A549 (cell line): ENCODE data around the gene URB2. TPM values are rescaled to one million over a fixed set of nuclear protein-coding genes. Genes with fewer than 3 reads are reported as not detected.

Source experiments
- ATAC-seq, 2 experiments: fragments of 200-7000 bp in 1 of 2; fragments of >200 bp in 1 of 2; cut with Nextera tagmentation in 1 of 2; cut with Tn5 transposase in 1 of 2; 3 replicates each; pipeline versions ENCODE4 v1.8.0 to v1.9.1; 2018 to 2020; ENCODE audit warnings: mild to moderate bottlenecking in 1 of 2, moderate library complexity in 1 of 2
- CTCF ChIA-PET: fragments of 300-600 bp; sonication (Branson Sonifier 250); formaldehyde crosslinking; extraction: SDS; loops from one replicate; lab custom pipeline; 2021; ENCODE audit warnings: antibody characterized with exemption, inconsistent platforms; lab: Yijun Ruan, JAX
- POLR2A ChIA-PET: fragments of 350-600 bp; formaldehyde crosslinking; extraction: SDS; loops from one replicate; lab custom pipeline; 2021; ENCODE audit warnings: antibody characterized with exemption, inconsistent platforms; lab: Yijun Ruan, JAX
- DNase-seq, 2 experiments: peaks; one replicate each; pipeline versions ENCODE4 v3.0.0 to v3.0.0-alpha.2; 2011 to 2016; ENCODE audit warnings: low read depth in 1 of 2, low spot score in 1 of 2
- FAIRE-seq: peaks from 2 replicates; lab custom pipeline; 2011; peaks lifted over from hg19 to GRCh38; lab: Jason Lieb, UNC
- H3K27ac ChIP-seq, 2 experiments: fragments of >200 bp; sonication (Bioruptor Twin); formaldehyde crosslinking; 3 replicates each; pipeline ENCODE4 v1.5.1; 2016 to 2017
- H3K4me1 ChIP-seq: fragments of >200 bp; sonication (Bioruptor Twin); formaldehyde crosslinking; 3 replicates; pipeline ENCODE4 v1.6.1; 2016
- H3K4me2 ChIP-seq: fragments of >200 bp; sonication (Bioruptor Twin); formaldehyde crosslinking; 3 replicates; pipeline ENCODE4 v1.6.1; 2016
- H3K4me3 ChIP-seq: fragments of >200 bp; sonication (Bioruptor Twin); formaldehyde crosslinking; 3 replicates; pipeline ENCODE4 v1.5.1; 2016
- H3K9me3 ChIP-seq: fragments of >200 bp; sonication (Bioruptor Twin); formaldehyde crosslinking; 3 replicates; pipeline ENCODE4 v1.6.1; 2016
- CBX8 ChIP-seq: fragments of 200-600 bp; sonication (generic); IDR thresholded peaks from 2 replicates; pipeline ENCODE4 v1.6.1; 2016
- CEBPB ChIP-seq, 2 experiments: fragments of >200 bp in 1 of 2; sonication (Bioruptor Twin) in 1 of 2; formaldehyde crosslinking in 1 of 2; IDR thresholded peaks; 2 replicates each; pipeline ENCODE4 v1.6.1; 2012 to 2016
- CHD2 ChIP-seq: fragments of 150-350 bp; IDR thresholded peaks from 2 replicates; pipeline ENCODE4 v1.6.1; 2014; ENCODE audit warnings: low read length; ENCODE audit not compliant: partially characterized antibody
- CHD4 ChIP-seq: fragments of 200-600 bp; sonication (generic); IDR thresholded peaks from 2 replicates; pipeline ENCODE4 v1.6.1; 2016; ENCODE audit warnings: antibody characterized with exemption, mild to moderate bottlenecking, borderline replicate concordance
- EHF ChIP-seq: fragments of 250-450 bp; sonication (Bioruptor Pico); IDR thresholded peaks from 2 replicates; pipeline ENCODE4 v1.5.0; 2020; ENCODE audit warnings: mild to moderate bottlenecking
- EHMT2 ChIP-seq: fragments of 200-600 bp; sonication (generic); IDR thresholded peaks from 2 replicates; pipeline ENCODE4 v1.6.1; 2016; ENCODE audit warnings: antibody characterized with exemption, low read depth, mild to moderate bottlenecking, moderate library complexity
- GATA3 ChIP-seq: IDR thresholded peaks from 2 replicates; pipeline ENCODE4 v1.6.1; 2012; ENCODE audit warnings: borderline replicate concordance
- JUNB ChIP-seq: fragments of >200 bp; sonication (Bioruptor Twin); formaldehyde crosslinking; IDR thresholded peaks from 2 replicates; pipeline ENCODE4 v1.6.1; 2016
- MAFK ChIP-seq: fragments of 450-650 bp; IDR thresholded peaks from 2 replicates; pipeline ENCODE4 v1.6.1; 2014; ENCODE audit not compliant: partially characterized antibody
- MAX ChIP-seq: IDR thresholded peaks from 2 replicates; pipeline ENCODE4 v1.6.1; 2012
- MYC ChIP-seq: IDR thresholded peaks from 2 replicates; pipeline ENCODE4 v1.6.1; 2012; ENCODE audit warnings: mild to moderate bottlenecking, inconsistent platforms, low read length, improper control_type of control experiment, borderline replicate concordance
- POLR2AphosphoS2 ChIP-seq: conservative IDR thresholded peaks from 2 replicates; pipeline ENCODE4 v1.6.1; 2012; ENCODE audit warnings: low read length, improper control_type of control experiment, inconsistent platforms
- RARB ChIP-seq: fragments of 250-450 bp; sonication (Bioruptor Pico); IDR thresholded peaks from 2 replicates; pipeline ENCODE4 v1.8.0; 2021; ENCODE audit warnings: mild to moderate bottlenecking, moderate library complexity
- RNF2 ChIP-seq: fragments of 200-600 bp; sonication (generic); IDR thresholded peaks from 2 replicates; pipeline ENCODE4 v1.6.1; 2016; ENCODE audit warnings: low read depth, mild to moderate bottlenecking, antibody characterized with exemption, moderate library complexity, borderline replicate concordance
- SREBF2 ChIP-seq: fragments of 450-650 bp; IDR thresholded peaks from 2 replicates; pipeline ENCODE4 v1.6.1; 2014; ENCODE audit warnings: mild to moderate bottlenecking, moderate library complexity
- TP53 ChIP-seq: fragments of 250-450 bp; sonication (Bioruptor Pico); IDR thresholded peaks from 2 replicates; pipeline ENCODE4 v1.5.0; 2021; ENCODE audit warnings: mild to moderate bottlenecking, moderate library complexity
- ZNF302 ChIP-seq: fragments of 250-450 bp; sonication (Bioruptor Pico); IDR thresholded peaks from 2 replicates; pipeline ENCODE4 v1.9.0; 2021; ENCODE audit warnings: inconsistent platforms, mild to moderate bottlenecking, moderate library complexity
- WGBS: methylation state at CpG from one replicate; pipeline ENCODE4 v1.1.6; 2017; ENCODE audit errors: missing lambda C conversion rate; 5-methylcytosine and 5-hydroxymethylcytosine counted together
- polyA plus RNA-seq, 4 experiments: library from polyadenylated mRNA; depleted of rRNA in 3 of 4; stranded (reverse); fragments of >200 nt; fragmentation: RNase III in 1 of 4; extraction: RNeasy Plus Mini Kit Qiagen cat#74134 plus additional on column Dnase treatment in 1 of 4; gene quantifications; 2 replicates in 3 of 4; 3 replicates in 1 of 4; pipeline ENCODE4 v1.2.3, GENCODE V29; 2011 to 2017
- TF ChIP-seq, protein P1 (sequence below): fragments of 250-450 bp; sonication (Bioruptor Pico); IDR thresholded peaks from 2 replicates; pipeline ENCODE4 v1.5.0; 2020; ENCODE audit warnings: low read depth, mild to moderate bottlenecking, moderate library complexity
- TF ChIP-seq, protein P2 (sequence below): IDR thresholded peaks from 2 replicates; pipeline ENCODE4 v1.6.1; 2012
- TF ChIP-seq, protein P3 (sequence below): fragments of >200 bp; sonication (Bioruptor Twin); formaldehyde crosslinking; IDR thresholded peaks from 2 replicates; pipeline ENCODE4 v1.6.1; 2016
- TF ChIP-seq, protein P4 (sequence below): fragments of 200-600 bp; sonication (generic); IDR thresholded peaks from 2 replicates; pipeline ENCODE4 v1.6.1; 2016; ENCODE audit warnings: antibody characterized with exemption, mild to moderate bottlenecking, moderate library complexity

Gene URB2
- polyA plus RNA-seq, 2 of the 4 experiments (the other 2 are of a cell fraction), result 13.7 to 15.7 TPM

DNA sequence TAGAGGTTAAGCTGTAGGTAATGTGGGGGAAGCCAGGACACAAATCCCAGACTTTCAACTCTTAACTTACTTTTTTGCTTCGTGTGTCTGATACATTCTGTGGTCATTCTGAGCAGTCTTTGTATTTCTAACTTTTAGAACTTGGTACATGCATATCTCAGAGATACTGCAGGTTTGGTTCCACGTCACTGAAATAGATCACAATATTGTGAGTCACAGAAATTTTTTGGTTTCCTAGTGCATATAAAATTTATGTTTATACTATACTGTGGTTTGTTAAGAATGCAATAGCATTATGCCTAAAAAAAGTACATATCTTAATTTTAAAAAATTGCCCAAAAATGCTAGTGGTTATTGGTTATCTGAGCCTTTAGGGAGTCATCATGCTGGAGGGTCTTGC is 3.2 kb downstream of the URB2 start:
- Histone ChIP-seq H3K9me3 (no peaks in the 10 kb centered on the region), H3K4me1 (peaks cover 12% of the 10 kb centered on the region), H3K4me3 (no peak overlapping the region), H3K27ac (no peak overlapping the region), H3K4me2 (no peak overlapping the region)
- CTCF ChIA-PET, result no interaction called here
- WGBS, result 91% methylated on average over 2 of the region's 2 CpGs
- DNase-seq, result no peak
- no peak for TF ChIP-seq MAX
- no peak for TF ChIP-seq CHD2
- no peak for TF ChIP-seq TP53
- TF ChIP-seq, protein P1, sequence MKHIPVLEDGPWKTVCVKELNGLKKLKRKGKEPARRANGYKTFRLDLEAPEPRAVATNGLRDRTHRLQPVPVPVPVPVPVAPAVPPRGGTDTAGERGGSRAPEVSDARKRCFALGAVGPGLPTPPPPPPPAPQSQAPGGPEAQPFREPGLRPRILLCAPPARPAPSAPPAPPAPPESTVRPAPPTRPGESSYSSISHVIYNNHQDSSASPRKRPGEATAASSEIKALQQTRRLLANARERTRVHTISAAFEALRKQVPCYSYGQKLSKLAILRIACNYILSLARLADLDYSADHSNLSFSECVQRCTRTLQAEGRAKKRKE, result no peak
- TF ChIP-seq, protein P2, sequence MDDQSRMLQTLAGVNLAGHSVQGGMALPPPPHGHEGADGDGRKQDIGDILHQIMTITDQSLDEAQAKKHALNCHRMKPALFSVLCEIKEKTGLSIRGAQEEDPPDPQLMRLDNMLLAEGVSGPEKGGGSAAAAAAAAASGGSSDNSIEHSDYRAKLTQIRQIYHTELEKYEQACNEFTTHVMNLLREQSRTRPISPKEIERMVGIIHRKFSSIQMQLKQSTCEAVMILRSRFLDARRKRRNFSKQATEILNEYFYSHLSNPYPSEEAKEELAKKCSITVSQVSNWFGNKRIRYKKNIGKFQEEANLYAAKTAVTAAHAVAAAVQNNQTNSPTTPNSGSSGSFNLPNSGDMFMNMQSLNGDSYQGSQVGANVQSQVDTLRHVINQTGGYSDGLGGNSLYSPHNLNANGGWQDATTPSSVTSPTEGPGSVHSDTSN, result no peak
- TF ChIP-seq JUNB, result no peak
- TF ChIP-seq MAFK, result no peak
- TF ChIP-seq EHF, result no peak
- no peak for TF ChIP-seq CBX8
- TF ChIP-seq ZNF302, result no peak
- TF ChIP-seq SREBF2, result no peak
- no peak for TF ChIP-seq MYC
- TF ChIP-seq EHMT2, result no peak
- TF ChIP-seq RARB (CRISPR knock-in tag), result no peak
- TF ChIP-seq GATA3, result no peak
- TF ChIP-seq, protein P3, sequence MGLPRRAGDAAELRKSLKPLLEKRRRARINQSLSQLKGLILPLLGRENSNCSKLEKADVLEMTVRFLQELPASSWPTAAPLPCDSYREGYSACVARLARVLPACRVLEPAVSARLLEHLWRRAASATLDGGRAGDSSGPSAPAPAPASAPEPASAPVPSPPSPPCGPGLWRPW, result no peak
- no peak for TF ChIP-seq POLR2AphosphoS2
- no peak for TF ChIP-seq CHD4
- no peak for ATAC-seq
- POLR2A ChIA-PET, result no interaction called here
- no peak for FAIRE-seq

DNA sequence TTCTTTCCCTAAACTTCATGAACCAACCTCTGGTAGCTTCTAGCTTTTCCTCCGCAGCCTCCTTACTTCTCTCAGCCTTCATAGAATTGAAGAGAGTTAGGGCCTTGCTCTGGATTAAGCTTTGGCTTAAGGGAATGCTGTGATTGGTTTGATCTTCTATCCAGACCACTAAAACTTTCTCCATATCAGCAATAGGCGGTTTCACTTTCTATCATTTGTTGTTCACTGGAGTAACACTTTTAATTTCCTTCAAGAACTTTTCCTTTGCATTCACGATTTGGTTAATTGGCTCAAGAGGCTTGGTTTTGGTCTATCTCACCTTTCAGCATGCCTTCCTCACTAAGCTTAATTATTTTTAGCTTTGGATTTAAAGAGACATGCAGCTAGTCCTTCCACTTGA is 5.1 kb downstream of the URB2 start:
- ATAC-seq, result no peak
- Histone ChIP-seq H3K4me2 (no peak overlapping the region), H3K9me3 (no peaks in the 10 kb centered on the region), H3K4me1 (peaks cover 7% of the 10 kb centered on the region; the same call in 2 of the 3 replicates), H3K4me3 (no peak overlapping the region), H3K27ac (no peak overlapping the region)
- no peak for DNase-seq
- TF ChIP-seq CEBPB (IDR thresholded peaks at IDR 0.05) (no peak), CHD2 (no peak), RNF2 (no peak)
- TF ChIP-seq, protein P4, sequence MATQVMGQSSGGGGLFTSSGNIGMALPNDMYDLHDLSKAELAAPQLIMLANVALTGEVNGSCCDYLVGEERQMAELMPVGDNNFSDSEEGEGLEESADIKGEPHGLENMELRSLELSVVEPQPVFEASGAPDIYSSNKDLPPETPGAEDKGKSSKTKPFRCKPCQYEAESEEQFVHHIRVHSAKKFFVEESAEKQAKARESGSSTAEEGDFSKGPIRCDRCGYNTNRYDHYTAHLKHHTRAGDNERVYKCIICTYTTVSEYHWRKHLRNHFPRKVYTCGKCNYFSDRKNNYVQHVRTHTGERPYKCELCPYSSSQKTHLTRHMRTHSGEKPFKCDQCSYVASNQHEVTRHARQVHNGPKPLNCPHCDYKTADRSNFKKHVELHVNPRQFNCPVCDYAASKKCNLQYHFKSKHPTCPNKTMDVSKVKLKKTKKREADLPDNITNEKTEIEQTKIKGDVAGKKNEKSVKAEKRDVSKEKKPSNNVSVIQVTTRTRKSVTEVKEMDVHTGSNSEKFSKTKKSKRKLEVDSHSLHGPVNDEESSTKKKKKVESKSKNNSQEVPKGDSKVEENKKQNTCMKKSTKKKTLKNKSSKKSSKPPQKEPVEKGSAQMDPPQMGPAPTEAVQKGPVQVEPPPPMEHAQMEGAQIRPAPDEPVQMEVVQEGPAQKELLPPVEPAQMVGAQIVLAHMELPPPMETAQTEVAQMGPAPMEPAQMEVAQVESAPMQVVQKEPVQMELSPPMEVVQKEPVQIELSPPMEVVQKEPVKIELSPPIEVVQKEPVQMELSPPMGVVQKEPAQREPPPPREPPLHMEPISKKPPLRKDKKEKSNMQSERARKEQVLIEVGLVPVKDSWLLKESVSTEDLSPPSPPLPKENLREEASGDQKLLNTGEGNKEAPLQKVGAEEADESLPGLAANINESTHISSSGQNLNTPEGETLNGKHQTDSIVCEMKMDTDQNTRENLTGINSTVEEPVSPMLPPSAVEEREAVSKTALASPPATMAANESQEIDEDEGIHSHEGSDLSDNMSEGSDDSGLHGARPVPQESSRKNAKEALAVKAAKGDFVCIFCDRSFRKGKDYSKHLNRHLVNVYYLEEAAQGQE, result no peak
- no peak for FAIRE-seq
- ChIA-PET CTCF (interaction anchor here (0.7 kb wide), 1 partner anchor 9 kb away, joined by 4 read pairs; no protein-coding TSS in a partner anchor), POLR2A (interaction anchor here (0.5 kb wide), 1 partner anchor 171 kb away, joined by 5 read pairs; no protein-coding TSS in a partner anchor)
- WGBS, result 91% methylated on average over 3 of the region's 3 CpGs
